T-helper 2 cell treated with Interferon-gamma antibody and Interleukin-4, amounts not matched to agents 100 ng/mL and 5 ng/mL, for 36 hours (primary cell): ENCODE results near the gene CCDC197. TPM values are rescaled to one million over a fixed set of nuclear protein-coding genes. Genes with fewer than 3 reads are reported as not detected.

ENCODE experiments used
- intact Hi-C: fragments of 100-400 bp; cut with micrococcal nuclease; formaldehyde crosslinking; loops from one replicate; pipeline ENCODE4 v1.15.1; 2023
- total RNA-seq: library from RNA; stranded (reverse); gene quantifications from 2 replicates; pipeline ENCODE4 v1.2.3, GENCODE V29; 2022

Gene CCDC197
- total RNA-seq, 1 donor from 2014 or later = not detected

GRCh38 chr14:94021416-94022157 is 24.5 kb downstream of the CCDC197 start:
- intact Hi-C loops = loop anchor here (2.0 kb wide), 1 partner anchor 43 kb away; no protein-coding TSS in a partner anchor

GRCh38 chr14:94022532-94023411 is 25.7 kb downstream of the CCDC197 start:
- intact Hi-C loops = no loop called here

- intact Hi-C loops = no loop called here
Observed at GRCh38 chr14:94024549-94024948, 27.4 kb downstream of the CCDC197 start.

GRCh38 chr14:94025720-94026119 is 28.6 kb downstream of the CCDC197 start:
- intact Hi-C loops = loop anchor here (2.0 to 5.0 kb wide), 3 partner anchors 13 to 147 kb away; partner anchors contain the start of genes DDX24, IFI27L1 and PPP4R4

DNA sequence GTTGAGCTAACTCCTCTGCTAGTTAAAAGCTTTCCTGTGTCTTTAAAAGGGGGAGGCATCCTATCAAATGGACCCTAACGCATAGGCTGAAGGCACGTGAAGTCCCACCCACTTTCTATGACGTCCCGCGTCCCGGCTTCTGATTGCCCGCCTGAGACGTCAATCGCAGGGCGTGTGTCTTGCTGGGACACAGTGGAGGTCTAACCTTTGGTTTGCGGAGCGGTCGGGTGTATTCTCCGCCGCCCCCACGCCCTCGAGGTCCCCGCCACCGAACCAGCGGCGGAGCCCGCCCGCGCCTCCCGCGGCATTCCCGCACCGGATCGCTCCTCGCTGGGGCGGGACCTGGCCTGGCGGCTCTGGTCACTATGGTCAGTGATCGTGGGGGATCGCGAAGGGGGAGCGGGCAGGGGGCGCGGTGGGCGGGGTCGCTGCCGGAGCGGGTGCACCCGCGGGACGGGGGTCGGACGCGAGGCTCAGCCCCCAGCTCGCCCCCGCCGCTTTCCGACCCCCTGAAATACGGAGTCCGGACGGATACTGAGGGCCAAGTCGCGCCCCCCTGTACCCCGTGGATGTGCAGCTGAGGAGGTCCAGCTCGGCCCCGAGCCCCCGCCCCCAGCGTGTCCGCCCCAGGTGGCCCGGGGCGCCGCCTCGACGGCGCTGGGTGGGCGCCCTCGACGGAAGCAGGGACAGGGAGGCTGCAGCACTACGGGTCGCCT is 29.2 kb downstream of the CCDC197 start, which contains the start of gene OTUB2:
Gene OTUB2 (plus strand): TSS at position 168 of the 716 bp plus-strand sequence. CDS start 198 bp downstream, at position 366.
- intact Hi-C loops = loop anchor here (2.0 to 5.0 kb wide), 3 partner anchors 14 to 146 kb away; partner anchors contain the start of genes DDX24, IFI27L1 and PPP4R4

- intact Hi-C loops = loop anchor here (2.0 to 5.0 kb wide), 3 partner anchors 14 to 145 kb away; partner anchors contain the start of genes DDX24, IFI27L1 and PPP4R4
Observed at GRCh38 chr14:94026889-94027469, 29.9 kb downstream of the CCDC197 start.

GRCh38 chr14:94027566-94028449 is 30.7 kb downstream of the CCDC197 start:
- intact Hi-C loops = loop anchor here (2.0 to 5.0 kb wide), 3 partner anchors 15 to 144 kb away; partner anchors contain the start of genes DDX24, IFI27L1 and PPP4R4

DNA sequence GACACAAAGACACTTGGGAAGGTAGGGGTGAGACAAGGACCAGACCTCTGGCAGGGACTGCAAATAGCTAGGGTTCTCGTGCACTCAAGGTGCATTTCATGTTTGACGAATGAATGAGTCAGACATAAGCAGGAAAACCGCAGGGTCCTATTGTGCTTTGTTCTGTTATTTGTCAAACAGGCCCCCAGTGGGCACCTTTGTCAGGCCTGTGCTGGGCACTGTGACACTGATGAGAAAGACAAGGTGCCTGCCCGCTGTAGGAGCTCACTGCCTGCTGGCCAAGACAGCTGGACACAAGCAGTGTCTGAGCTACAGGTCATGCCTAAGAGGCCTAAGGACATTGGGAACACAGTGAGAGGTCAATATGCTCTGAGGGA is 31.3 kb downstream of the CCDC197 start:
- intact Hi-C loops = loop anchor here (5.0 kb wide), 1 partner anchor 144 kb away; the partner anchor contains the start of gene PPP4R4

DNA sequence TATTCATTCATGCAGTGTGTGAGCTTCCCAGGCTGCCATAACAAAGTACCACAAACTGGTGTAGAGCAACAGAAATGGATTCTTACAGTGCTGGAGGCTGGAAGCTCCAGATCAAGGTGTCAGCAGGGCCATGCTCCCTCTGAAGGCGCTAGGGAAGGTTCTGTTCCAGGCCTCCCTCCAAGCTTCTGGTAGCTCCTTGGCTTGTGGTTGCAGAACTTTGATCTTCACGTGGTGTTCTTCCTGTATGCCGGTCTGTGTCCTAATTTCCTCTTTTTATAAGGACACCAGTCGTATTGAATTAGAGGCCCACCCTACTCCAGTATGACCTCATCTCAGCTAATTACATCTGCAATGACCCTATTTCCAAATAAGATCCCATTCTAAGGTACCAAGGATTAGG is 32.2 kb downstream of the CCDC197 start:
- intact Hi-C loops = loop anchor here (5.0 kb wide), 1 partner anchor 143 kb away; the partner anchor contains the start of gene PPP4R4

- intact Hi-C loops = loop anchor here (5.0 kb wide), 1 partner anchor 143 kb away; the partner anchor contains the start of gene PPP4R4
Observed at GRCh38 chr14:94029671-94030203, 32.6 kb downstream of the CCDC197 start.

GRCh38 chr14:94030571-94030970 is 33.5 kb downstream of the CCDC197 start:
- intact Hi-C loops = no loop called here

DNA sequence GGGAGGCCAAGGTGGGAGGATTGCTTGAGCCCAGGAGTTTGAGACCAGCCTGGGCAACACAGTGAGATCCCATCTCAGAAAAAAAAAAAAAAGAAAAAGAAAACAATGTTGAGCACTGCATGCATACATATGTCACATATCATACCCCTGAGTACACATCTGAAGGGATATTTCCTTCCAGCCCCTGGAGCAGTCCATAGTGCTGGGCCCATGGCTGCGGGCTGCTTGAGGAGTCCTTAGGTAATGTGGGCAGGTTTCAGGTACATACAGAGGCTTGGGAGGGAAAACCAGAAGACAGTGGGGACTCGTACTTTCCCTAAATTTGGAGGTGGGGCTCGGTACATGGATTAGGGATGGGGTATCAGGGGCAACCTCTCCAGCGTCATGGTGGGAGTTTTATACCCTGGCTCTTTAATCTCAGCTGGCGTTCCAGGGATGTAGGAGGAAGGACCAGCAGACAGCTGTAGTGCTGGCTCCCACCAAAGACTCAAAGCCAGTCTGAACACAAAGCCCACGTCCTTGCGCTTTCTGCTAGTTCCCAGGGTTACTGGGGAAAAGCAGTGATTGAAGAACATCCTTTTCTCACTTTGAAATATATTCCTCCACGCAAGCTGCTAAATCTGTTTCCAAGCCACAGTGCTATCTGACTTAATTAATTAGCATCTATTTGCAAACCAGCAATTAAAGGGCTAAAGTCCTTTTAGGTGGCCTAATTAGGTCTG is 34.2 kb downstream of the CCDC197 start:
- intact Hi-C loops = no loop called here

- intact Hi-C loops = no loop called here
Observed at GRCh38 chr14:94031883-94032279, 34.8 kb downstream of the CCDC197 start.

DNA sequence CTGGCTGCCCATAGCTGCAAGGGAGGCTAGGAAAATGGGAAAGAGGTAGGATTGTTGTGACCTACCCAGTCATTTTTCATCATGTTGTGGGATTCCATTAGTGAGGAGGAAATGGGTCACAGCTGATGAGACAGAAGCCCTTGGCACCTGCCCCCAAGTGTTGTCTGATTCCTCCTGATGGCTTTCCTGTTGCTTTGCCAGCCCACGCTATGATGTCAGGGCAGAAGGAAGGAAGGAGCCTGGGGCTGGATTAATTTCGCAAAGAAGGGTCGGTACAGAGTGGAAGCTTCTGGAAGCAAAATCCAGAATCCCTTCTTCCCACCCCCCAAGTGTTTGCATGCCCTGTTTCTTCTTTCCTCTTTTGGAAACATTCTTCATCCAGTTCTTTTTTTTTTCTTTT is 37.8 kb downstream of the CCDC197 start:
- intact Hi-C loops = no loop called here

- intact Hi-C loops = loop anchor here (1.0 to 2.0 kb wide), 3 partner anchors 92 to 144 kb away; partner anchors contain the start of gene IFI27L2
Observed at GRCh38 chr14:94036313-94037167, 39.4 kb downstream of the CCDC197 start.

DNA sequence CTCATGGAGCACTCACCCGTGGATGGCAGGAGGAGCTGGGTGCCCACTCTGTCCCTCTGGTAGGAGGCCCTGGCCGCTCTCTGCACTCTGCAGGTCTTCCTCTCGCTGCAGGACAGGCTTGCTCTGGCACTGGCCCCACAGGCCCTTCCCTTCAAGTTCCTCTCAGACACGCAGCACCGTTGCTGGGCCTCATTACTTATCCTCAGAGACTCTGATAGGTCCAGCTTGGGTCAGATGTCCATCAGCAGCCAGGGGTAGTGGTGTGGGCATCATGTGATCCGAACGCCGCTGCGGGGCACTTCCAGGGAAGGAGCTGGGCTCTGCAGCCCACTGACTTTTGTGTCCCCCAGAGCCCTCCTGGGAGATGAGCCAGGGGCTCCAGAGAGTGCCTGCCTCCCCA is 40.9 kb downstream of the CCDC197 start:
- intact Hi-C loops = loop anchor here (2.0 kb wide), 1 partner anchor 91 kb away; the partner anchor contains the start of gene IFI27L2

DNA sequence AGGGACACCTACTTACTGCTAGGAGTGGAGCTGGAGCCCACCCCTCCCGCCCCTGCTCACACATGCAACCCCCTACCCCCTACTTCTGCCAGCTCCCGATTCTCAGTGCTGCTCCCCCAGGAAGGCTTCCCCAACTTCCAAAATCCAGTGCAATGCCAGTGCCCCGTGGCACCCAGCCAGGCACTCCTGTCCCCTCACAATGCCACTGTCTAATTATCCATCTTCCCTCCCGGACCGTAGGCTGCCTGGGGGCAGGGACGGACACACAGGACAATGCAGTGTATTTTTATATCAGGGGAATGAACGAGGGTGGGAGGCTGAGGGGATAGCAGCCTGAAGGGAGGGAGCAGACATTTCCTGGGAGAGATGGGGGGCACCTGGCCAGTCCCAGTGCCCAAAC is 41.4 kb downstream of the CCDC197 start:
- intact Hi-C loops = no loop called here
